DMS 273 (cell line): Measurements from ENCODE around the gene CD79B.
A peak's percentile ranks its signal among the peaks of the same experiment; 100 is the strongest.

Experiments used
- DNase-seq: peaks from one replicate; lab custom pipeline; 2025; ENCODE audit not compliant: unreplicated experiment; lab: John Stamatoyannopoulos, UW

CD79B gene

GRCh38 chr17:63881935-63882601 is 50.1 kb downstream of the CD79B start, which contains the start of gene GH2:
Gene GH2, minus strand, starts transcription at chr17:63881944. Its CDS starts 143 bp downstream, at chr17:63881801.
- peak; percentile 77 for DNase-seq

- DNase-seq, result peak; percentile 44
Observed at GRCh38 chr17:63881337-63881736, 50.8 kb downstream of the CD79B start.

- no peak for DNase-seq
Observed at GRCh38 chr17:63880706-63881105, 51.4 kb downstream of the CD79B start.
